ENCODE results near the gene PIANP.

- TF ChIP-seq, protein P1, sequence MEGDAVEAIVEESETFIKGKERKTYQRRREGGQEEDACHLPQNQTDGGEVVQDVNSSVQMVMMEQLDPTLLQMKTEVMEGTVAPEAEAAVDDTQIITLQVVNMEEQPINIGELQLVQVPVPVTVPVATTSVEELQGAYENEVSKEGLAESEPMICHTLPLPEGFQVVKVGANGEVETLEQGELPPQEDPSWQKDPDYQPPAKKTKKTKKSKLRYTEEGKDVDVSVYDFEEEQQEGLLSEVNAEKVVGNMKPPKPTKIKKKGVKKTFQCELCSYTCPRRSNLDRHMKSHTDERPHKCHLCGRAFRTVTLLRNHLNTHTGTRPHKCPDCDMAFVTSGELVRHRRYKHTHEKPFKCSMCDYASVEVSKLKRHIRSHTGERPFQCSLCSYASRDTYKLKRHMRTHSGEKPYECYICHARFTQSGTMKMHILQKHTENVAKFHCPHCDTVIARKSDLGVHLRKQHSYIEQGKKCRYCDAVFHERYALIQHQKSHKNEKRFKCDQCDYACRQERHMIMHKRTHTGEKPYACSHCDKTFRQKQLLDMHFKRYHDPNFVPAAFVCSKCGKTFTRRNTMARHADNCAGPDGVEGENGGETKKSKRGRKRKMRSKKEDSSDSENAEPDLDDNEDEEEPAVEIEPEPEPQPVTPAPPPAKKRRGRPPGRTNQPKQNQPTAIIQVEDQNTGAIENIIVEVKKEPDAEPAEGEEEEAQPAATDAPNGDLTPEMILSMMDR (IDR thresholded peaks at IDR 0.05; ENCODE audit: insufficient read depth, low read depth, low read length): no peak
- no peak for TF ChIP-seq EZH2 (IDR thresholded peaks at IDR 0.05; ENCODE audit: insufficient read depth, low read length)
Observed at GRCh38 chr12:6647083-6647604, 53.5 kb downstream of the PIANP start, which contains the start of gene ACRBP.
